Kasumi-1 (cell line): ENCODE measurements around the gene RREB1.

Source experiments
- DNase-seq, 2 experiments: peaks; one replicate each; lab custom pipeline; 2025; lab: John Stamatoyannopoulos, UW

RREB1 gene

GRCh38 chr6:7125290-7125689, 17.5 kb downstream of the RREB1 start:
- no peak for DNase-seq

DNA sequence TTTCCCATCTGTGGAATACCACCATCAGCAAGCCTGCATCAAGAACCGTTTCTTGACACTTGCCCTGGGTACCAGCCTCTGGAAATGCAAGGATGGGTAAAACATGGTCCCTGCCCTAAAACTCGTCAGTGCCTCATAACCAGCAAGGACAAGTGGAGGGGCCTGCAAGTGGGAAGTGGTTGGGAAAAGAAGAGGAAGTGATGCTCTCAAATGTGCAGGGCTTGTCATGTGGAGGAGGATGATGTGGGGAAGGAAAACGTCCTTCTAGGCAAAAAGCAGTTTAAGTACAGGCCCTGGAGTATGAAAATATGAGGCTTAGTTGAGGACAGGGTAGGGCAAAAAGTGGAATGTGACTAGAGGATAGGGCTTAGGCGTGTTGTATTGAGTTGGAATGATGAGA, 19.0 kb downstream of the RREB1 start:
- peak; percentile 89 to 90 for DNase-seq

- DNase-seq: no peak
These were observed 19.9 kb downstream of the RREB1 start for GRCh38 chr6:7127680-7128079.

GRCh38 chr6:7129360-7129759, 21.6 kb downstream of the RREB1 start:
- no peak for DNase-seq

DNA sequence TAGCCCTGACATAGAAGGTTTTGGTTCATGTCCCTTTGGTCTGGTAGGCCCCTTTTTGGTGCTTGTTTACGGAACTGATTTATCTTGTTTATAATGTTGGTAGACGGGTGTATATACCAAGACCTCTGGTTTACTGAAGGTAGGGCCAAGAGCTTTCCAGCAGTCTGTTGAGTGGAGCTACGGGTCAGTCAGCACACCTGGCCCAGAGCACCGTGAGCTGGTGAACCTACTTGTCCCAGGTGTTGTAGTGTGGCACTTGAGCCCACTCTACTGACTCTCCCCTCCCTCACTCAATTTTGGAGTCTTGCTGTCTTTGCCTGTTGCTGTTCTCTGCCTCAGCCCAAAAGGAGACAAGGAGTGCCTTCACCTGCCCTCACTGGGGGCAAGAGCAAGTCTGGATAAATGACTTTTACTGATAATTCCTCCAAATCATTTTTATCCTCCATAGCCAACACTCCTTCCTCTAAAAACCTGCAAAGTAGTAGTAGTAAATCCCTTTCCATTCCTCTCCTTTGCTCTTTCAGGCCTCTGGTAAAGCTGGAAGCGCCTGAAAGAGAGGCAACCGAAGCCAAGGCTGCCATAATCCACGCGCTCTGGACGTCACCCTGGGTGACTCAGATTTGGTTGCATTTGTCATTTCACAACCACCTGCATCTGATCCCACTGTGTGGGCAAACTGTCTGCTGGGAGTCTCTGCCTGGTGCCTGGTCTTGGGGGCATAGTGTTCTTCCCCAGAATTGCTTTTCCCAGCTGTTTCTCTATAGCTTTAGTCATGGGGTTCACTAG, 22.2 kb downstream of the RREB1 start:
- DNase-seq: peak; percentile 40 to 56

- DNase-seq: no peak
These were observed 23.6 kb downstream of the RREB1 start for GRCh38 chr6:7131390-7131789.

DNA sequence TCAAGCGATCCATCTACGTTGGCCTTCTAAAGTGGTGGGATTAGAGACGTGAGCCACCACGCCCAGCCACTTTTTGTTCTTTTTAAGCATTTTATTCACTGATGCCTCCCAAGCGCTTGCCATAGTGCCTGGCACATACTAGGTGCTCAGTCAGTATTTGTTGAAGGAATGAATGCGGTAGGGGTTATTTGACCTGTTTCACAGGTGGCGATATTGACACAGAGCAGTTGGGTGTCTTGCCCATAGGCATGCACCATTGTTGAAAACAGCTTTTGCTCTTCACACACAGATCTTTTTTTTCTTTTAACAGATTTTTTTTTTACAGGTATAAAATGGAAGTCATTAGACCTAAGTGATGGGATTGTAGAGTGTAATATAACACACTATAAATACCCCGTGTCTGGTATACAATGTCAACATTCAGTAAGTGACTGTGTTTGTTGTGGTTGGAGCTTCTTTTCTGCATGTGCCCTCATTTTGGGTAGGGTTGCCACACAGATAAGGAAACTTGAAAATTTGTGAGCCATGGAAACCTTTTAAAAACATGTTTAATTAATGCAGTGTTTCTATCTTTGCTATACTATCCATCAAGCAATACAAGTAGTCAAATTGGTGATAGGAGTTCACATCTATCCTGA, 24.8 kb downstream of the RREB1 start:
- no peak for DNase-seq

- no peak for DNase-seq
These were observed 27.4 kb downstream of the RREB1 start for GRCh38 chr6:7134999-7135745.

GRCh38 chr6:7135755-7136154, 28.0 kb downstream of the RREB1 start:
- DNase-seq: no peak

DNA sequence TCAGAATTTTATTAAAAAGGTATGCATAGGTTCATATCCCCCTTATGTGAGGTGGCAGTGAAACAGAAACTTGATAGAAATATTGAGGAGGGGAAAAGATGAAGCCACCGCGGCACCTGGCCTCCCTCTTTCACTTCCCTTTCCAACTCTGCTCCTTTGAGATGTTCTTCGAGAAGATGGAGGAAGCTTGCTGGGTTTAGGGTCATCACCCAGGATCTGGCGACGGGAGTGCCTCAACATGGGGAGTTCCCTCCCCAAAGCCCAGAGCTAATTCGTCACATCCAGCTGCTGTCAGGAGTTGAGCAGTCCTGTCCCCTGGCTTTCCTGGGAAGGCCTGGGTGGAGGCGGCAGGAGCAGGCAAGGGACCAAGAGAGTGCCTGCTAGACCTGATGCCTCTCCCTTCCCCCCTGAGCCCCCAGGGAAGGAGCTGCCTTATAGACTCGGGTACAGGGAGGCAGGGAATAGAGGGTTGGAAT, 29.1 kb downstream of the RREB1 start:
- DNase-seq: no peak

DNA sequence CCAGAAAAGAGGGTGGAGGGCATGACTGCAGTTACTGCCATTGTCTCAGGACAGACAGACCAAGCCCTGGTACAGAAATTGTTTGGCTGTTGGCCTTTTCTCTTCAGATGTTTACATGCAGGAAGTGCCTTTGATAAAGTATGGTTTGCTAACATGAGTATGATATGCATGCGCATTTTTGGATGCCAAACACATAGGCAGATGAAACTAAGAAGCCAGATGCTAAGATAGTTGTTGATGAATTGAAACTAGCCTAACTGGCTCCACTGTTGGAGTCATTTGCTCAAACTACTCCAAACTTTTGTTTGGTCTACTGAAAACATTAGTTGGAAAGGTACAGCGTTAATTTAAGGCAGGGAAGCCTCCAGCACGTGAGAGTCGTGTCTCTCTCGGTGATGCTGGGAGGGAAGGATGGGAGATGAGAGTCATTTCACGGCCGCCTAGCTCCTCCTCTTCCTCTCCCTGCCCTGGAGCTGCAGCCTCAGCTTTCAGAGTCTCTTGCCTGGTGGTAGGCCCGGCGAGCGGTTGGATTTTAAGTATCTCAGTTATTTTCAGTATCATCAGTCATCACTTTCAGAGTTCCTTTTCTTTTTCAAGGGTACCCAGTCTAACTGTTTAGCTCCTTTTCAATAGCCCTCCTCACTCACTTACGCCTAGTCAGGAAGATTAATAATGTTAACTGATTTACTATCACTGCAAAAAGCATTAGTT, 29.7 kb downstream of the RREB1 start:
- peak; percentile 87 to 88 for DNase-seq

DNA sequence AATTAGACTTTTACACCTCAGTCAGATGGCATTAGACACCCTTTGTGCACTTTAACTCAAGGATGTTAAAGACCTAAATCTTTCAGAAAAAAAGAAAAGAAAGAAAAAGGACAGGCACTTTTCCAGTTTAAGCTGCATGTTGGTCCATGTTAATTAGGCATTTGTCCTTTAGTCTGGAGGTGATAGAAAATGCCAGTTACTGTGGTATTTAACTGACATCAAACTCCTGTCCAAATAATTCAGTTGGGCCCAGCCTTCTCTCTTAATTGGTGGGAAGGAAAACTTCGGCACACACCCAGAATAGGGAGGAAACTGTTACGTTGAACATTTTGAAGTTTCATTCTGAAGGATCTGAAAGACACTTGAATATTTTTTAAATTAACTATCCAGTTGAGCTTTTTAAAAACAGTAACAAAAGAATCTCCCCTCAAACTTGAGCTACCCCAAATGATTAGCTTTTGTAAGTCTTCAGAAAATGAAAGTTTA, 30.3 kb downstream of the RREB1 start:
- no peak for DNase-seq

- no peak for DNase-seq
These were observed 31.2 kb downstream of the RREB1 start for GRCh38 chr6:7138921-7139358.

DNA sequence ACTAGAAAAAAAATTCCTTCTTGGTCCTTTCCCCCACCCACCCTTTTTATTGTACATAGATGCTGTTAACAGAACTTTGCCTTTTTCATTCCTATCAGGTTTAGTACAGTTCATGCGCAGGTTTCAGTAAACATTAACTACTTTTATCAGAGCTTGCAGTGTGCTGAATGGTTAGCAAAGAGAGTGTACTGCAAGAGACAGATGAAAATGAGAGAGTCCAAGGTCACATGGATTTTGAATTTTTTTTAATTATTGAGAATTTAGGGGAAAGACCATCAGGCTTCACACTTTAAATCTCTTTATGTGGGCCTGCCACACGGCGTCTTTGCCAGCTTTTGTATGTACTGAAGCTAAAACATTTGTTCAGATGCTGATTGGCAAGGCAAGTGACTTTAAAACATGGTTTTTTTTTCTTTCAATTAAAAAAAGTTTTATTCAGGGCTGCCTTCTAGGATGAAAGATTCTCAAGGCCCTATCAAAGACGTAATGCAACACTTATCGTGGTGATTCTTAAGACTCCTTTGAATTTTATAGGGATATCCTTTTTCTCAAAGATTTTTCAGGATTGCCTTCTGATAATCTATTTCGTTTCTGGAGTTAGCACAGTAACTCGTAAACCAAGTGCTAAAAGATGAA, 32.2 kb downstream of the RREB1 start:
- peak in 1 of 2 experiments; percentile 40 for DNase-seq

GRCh38 chr6:7140631-7141378, 33.0 kb downstream of the RREB1 start:
- peak; percentile 72 to 77 for DNase-seq

DNA sequence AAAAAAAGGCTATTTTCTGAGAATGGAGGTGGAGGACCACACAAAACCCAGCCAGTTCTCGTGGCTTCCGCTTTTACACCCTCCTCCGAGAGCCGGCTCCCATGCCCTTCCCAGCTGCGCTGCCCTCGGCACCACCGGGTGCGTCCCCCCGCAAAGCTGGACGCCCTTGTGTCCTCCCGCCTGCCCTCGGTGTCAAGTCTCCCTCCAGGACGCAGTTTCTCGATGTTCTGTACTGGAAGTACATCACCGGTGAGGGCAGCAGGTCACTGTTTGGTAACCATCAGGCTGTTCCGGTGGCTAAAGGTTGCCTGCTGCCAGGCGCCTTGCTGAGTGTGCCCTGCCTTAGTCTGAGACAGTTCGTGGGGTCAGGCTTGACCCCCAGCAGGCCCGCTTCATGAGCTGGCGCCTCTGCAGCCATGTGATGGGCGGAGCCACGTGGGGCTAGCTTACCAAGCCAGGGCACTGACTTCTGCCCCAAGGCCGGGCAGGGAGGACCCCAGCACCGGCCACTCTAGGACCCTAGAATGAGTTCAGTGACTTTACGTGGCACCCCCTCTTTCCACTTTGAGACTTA, 34.6 kb downstream of the RREB1 start:
- no peak for DNase-seq

- no peak for DNase-seq
These were observed 35.2 kb downstream of the RREB1 start for GRCh38 chr6:7142918-7143475.

DNA sequence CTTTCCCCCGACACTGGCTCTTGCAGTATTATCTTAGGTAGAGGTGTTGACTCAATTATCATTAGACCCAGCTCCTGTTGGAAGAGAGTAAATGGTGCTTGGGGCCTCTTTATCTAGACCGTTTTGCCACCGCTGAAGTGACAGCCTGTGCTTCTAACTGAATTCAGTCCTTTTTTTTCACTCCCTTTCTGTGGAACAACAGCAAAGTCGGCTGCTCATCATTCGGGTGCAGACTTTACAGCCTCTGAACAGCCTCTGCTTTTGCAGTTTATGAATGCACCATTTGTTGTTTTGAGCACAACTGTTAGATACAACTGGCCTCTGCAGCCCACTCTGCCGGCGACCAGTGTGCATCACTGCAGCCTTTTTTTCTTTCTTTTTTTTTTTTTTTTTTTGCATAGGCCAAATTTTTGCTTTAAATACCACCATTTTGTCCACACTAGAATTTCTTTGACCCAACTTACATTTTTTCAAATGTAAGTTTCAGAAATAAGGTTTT, 35.8 kb downstream of the RREB1 start:
- peak in 1 of 2 experiments; percentile 20 for DNase-seq

GRCh38 chr6:7144872-7145584, 37.3 kb downstream of the RREB1 start:
- no peak for DNase-seq
